Colonic mucosa (tissue), 4 donors: Measurements from ENCODE around the gene LINC00305. TPM values are rescaled to one million over a fixed set of nuclear protein-coding genes. Genes with fewer than 3 reads are reported as not detected.

ENCODE experiments used
- DNase-seq: peaks from one replicate; pipeline ENCODE4 v3.0.0-alpha.2; 2020
- H3K27ac ChIP-seq: fragments of 200-600 bp; one replicate; pipeline ENCODE4 v1.8.0; 2021
- H3K27me3 ChIP-seq: fragments of 200-600 bp; one replicate; pipeline ENCODE4 v1.8.0; 2021
- H3K36me3 ChIP-seq: fragments of 200-600 bp; one replicate; pipeline ENCODE4 v1.8.0; 2021
- H3K4me1 ChIP-seq: fragments of 200-600 bp; one replicate; pipeline ENCODE4 v1.8.0; 2021; ENCODE audit warnings: mild to moderate bottlenecking
- H3K4me3 ChIP-seq: fragments of 200-600 bp; one replicate; pipeline ENCODE4 v1.8.0; 2021
- H3K9ac ChIP-seq, 2 donors: one replicate each; pipeline ENCODE4 v1.7.0; 2013; ENCODE audit warnings: control low read depth in 2 of 2, low read depth in 2 of 2, low read length in 2 of 2
- H3K9me3 ChIP-seq: fragments of 200-600 bp; one replicate; pipeline ENCODE4 v1.8.0; 2021
- intact Hi-C: fragments of 100-400 bp; cut with DNase I; formaldehyde crosslinking; loops from one replicate; pipeline ENCODE4 v1.14.1; 2022
- total RNA-seq, 2 donors: library from RNA; stranded (reverse); fragmentation: NEBNext Ultra II Directional in 1 of 2; extraction: Animal tissue kit (Norgen Biotek cat#: 25700) in 1 of 2; gene quantifications; one replicate each; pipeline ENCODE4 v1.2.1, GENCODE V29; 2021
- TF ChIP-seq, protein P1 (sequence below): fragments of 200-600 bp; IDR thresholded peaks from one replicate; pipeline ENCODE4 v1.8.0; 2022; ENCODE audit warnings: antibody characterized with exemption, mild to moderate bottlenecking
- donor health status: healthy.
- donor health status: DM: no; HTN: no; CAD: no.
- donor health status: DM: no; HTN: no; CAD: no.

LINC00305 gene
- total RNA-seq, 2 donors from 2014 or later, result not detected

DNA sequence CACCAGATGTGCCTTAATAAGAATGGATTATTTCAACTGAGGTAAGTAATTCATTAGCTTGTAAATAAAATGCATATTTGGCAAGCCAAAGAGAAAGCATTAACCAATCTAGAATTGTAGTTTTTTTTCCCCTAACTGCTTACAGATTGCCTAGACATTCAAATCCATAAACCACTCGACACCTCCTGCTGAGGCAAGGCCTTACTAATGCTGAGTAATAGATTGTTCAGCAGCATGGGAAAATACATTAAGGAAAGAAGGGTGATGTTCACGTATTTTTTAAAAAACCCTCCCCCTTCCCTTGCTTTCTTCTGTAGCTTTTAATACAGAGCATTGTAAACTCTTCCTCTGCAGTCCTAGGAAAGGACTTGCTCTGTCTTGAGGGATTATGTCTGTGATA is 17.0 kb upstream of the LINC00305 start:
- H3K4me1 ChIP-seq, result no peaks in the 10 kb centered on the region
- intact Hi-C loops, result no loop called here
- no peak overlapping the region for H3K4me3 ChIP-seq
- TF ChIP-seq, protein P1, sequence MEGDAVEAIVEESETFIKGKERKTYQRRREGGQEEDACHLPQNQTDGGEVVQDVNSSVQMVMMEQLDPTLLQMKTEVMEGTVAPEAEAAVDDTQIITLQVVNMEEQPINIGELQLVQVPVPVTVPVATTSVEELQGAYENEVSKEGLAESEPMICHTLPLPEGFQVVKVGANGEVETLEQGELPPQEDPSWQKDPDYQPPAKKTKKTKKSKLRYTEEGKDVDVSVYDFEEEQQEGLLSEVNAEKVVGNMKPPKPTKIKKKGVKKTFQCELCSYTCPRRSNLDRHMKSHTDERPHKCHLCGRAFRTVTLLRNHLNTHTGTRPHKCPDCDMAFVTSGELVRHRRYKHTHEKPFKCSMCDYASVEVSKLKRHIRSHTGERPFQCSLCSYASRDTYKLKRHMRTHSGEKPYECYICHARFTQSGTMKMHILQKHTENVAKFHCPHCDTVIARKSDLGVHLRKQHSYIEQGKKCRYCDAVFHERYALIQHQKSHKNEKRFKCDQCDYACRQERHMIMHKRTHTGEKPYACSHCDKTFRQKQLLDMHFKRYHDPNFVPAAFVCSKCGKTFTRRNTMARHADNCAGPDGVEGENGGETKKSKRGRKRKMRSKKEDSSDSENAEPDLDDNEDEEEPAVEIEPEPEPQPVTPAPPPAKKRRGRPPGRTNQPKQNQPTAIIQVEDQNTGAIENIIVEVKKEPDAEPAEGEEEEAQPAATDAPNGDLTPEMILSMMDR, result no peak
- no peak for DNase-seq
- no peaks in the 10 kb centered on the region for H3K36me3 ChIP-seq
- no peaks in the 10 kb centered on the region for H3K9me3 ChIP-seq
- no peaks in the 10 kb centered on the region for H3K27me3 ChIP-seq
- no peak overlapping the region for H3K9ac ChIP-seq
- H3K27ac ChIP-seq, result no peak overlapping the region

DNA sequence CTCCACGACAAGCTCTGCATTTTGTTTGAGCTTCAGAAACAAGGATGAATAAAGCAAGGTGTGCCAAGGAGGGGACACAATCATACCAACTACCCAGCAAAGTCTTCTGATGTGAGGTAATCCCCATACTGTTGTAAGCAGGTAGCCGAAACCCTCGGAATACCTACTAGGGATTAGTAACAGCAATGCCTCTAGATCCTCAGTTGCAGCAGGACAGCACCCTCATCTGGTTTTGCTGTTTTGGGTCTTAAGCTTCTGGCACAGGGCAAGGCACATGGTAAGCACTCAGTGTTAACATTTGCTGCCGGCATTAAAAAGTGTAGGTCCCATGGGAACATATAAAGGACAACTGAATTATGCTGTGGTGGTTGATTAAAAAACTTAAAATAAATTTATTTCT is 16.0 kb upstream of the LINC00305 start:
- no peaks in the 10 kb centered on the region for H3K9me3 ChIP-seq
- H3K27ac ChIP-seq, result no peak overlapping the region
- no peaks in the 10 kb centered on the region for H3K27me3 ChIP-seq
- no peaks in the 10 kb centered on the region for H3K36me3 ChIP-seq
- no peak for DNase-seq
- no peak overlapping the region for H3K9ac ChIP-seq
- intact Hi-C loops, result no loop called here
- H3K4me1 ChIP-seq, result no peaks in the 10 kb centered on the region
- TF ChIP-seq, protein P1, result no peak
- H3K4me3 ChIP-seq, result no peak overlapping the region

- DNase-seq, result no peak
- H3K27ac ChIP-seq, result no peak overlapping the region
- no peaks in the 10 kb centered on the region for H3K9me3 ChIP-seq
- TF ChIP-seq, protein P1, result no peak
- H3K9ac ChIP-seq, result no peak overlapping the region
- intact Hi-C loops, result no loop called here
- H3K4me3 ChIP-seq, result no peak overlapping the region
- no peaks in the 10 kb centered on the region for H3K27me3 ChIP-seq
- no peaks in the 10 kb centered on the region for H3K36me3 ChIP-seq
- no peaks in the 10 kb centered on the region for H3K4me1 ChIP-seq
Observed at GRCh38 chr18:64149916-64150438, 1.1 kb upstream of the LINC00305 start.

- intact Hi-C loops, result no loop called here
Observed at GRCh38 chr18:64142904-64143303, 6.0 kb downstream of the LINC00305 start.

DNA sequence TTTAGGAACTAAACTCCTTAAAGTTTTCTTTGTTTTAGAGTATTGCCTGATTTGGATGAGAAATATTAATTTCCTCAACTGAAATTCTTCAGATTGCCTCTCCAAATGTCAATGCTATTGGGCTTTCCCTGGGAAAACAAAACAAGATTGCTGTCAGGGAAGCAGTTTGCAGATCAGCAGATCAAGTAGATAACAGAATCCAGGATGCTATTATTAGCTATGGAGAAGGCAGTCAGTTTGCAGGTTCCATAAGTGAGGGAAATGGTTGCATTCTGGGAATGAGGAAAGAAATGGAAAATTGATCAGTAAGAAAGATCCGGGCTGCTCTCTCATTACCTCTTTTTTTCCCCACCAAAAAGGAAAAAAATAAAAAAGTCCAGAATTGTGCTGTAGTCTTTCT is 11.0 kb downstream of the LINC00305 start:
- Histone ChIP-seq H3K4me3 (no peak overlapping the region), H3K27me3 (no peaks in the 10 kb centered on the region), H3K9ac (no peak overlapping the region), H3K36me3 (no peaks in the 10 kb centered on the region), H3K27ac (no peak overlapping the region), H3K4me1 (no peaks in the 10 kb centered on the region), H3K9me3 (no peaks in the 10 kb centered on the region)
- no peak for DNase-seq
- TF ChIP-seq, protein P1, result no peak
- intact Hi-C loops, result no loop called here

More at GRCh38 chr18:64142904-64143303, 6.0 kb downstream of the LINC00305 start:
- Histone ChIP-seq H3K9me3 (no peaks in the 10 kb centered on the region), H3K4me3 (no peak overlapping the region), H3K4me1 (no peaks in the 10 kb centered on the region), H3K27me3 (no peaks in the 10 kb centered on the region), H3K36me3 (no peaks in the 10 kb centered on the region), H3K27ac (no peak overlapping the region), H3K9ac (no peak overlapping the region)
- no peak for DNase-seq
- TF ChIP-seq, protein P1, result no peak
